Kidney (tissue), 14 donors: ENCODE results near the gene GAL3ST2. TPM values are rescaled to one million over a fixed set of nuclear protein-coding genes. Genes with fewer than 3 reads are reported as not detected.

ENCODE experiments used
- DNase-seq, 5 donors: peaks; one replicate each; pipeline ENCODE4 v3.0.0-alpha.2; 2013 to 2020
- FAIRE-seq: peaks from 2 replicates; lab custom pipeline; 2012; peaks lifted over from hg19 to GRCh38; lab: Jason Lieb, UNC
- H3K27ac ChIP-seq, 2 donors: one replicate each; pipeline ENCODE4 v1.7.0; 2013; ENCODE audit warnings: low read depth in 2 of 2, low read length in 2 of 2, inconsistent platforms in 1 of 2
- H3K27me3 ChIP-seq: one replicate; pipeline ENCODE4 v1.7.1; 2013; ENCODE audit warnings: low read length, inconsistent platforms; ENCODE audit not compliant: control insufficient read depth, insufficient read depth
- H3K36me3 ChIP-seq, 3 donors: one replicate each; pipeline versions ENCODE4 v1.7.0 to v1.7.1; 2013; ENCODE audit warnings: low read length in 3 of 3, control low read depth in 1 of 3, inconsistent platforms in 1 of 3; ENCODE audit not compliant: insufficient read depth in 3 of 3, control insufficient read depth in 2 of 3
- H3K4me1 ChIP-seq, 3 donors: one replicate each; pipeline versions ENCODE4 v1.7.0 to v1.7.1; 2013; ENCODE audit warnings: low read length in 3 of 3, inconsistent platforms in 1 of 3, low read depth in 1 of 3; ENCODE audit not compliant: control insufficient read depth in 2 of 3, insufficient read depth in 2 of 3
- H3K4me3 ChIP-seq, 3 donors: one replicate each; pipeline versions ENCODE4 v1.7.0 to v1.8.1; 2013; ENCODE audit warnings: low read length in 3 of 3, control low read depth in 1 of 3, inconsistent platforms in 1 of 3
- H3K9ac ChIP-seq, 3 donors: one replicate each; pipeline versions ENCODE4 v1.7.0 to v1.7.1; 2013; ENCODE audit warnings: low read length in 3 of 3, control low read depth in 1 of 3, inconsistent platforms in 1 of 3
- H3K9me3 ChIP-seq, 3 donors: one replicate each; pipeline versions ENCODE4 v1.7.0 to v1.7.1; 2013; ENCODE audit warnings: low read length in 3 of 3, control low read depth in 1 of 3, inconsistent platforms in 1 of 3; ENCODE audit not compliant: control insufficient read depth in 2 of 3, insufficient read depth in 1 of 3
- CTCF ChIP-seq: IDR thresholded peaks from 3 replicates; pipeline ENCODE4 v1.5.1; 2012; ENCODE audit warnings: mild to moderate bottlenecking, moderate library complexity, borderline replicate concordance; ENCODE audit not compliant: insufficient read depth; ENCODE audit errors: extremely low read depth
- intact Hi-C: fragments of 100-400 bp; cut with DNase I; formaldehyde crosslinking; loops from one replicate; pipeline ENCODE4 v1.11.1; 2022
- polyA plus RNA-seq: library from polyadenylated mRNA; stranded (reverse); fragments of 350-450 nt; fragmentation: Illumina TruSeq; extraction: RNeasy Lipid Tissue Mini Kit (QIAGEN cat#74804); gene quantifications from one replicate; pipeline ENCODE4 v1.2.3, GENCODE V29; 2014; ENCODE audit warnings: low read depth, low replicate concordance; ENCODE audit not compliant: insufficient read depth
- total RNA-seq: library from RNA; stranded (reverse); fragmentation: NEBNext Ultra II Directional; extraction: Animal tissue kit (Norgen Biotek cat#: 25700); gene quantifications from one replicate; pipeline ENCODE4 v1.2.1, GENCODE V29; 2021
- donor health status: control.
- donor health status: control.
- donor health status: control.
- donor health status: control.
- donor health status: control.
- donor health status: DM: yes; HTN: yes; CAD: no.
- donor health status: Normal renal cell carcinoma (clear cell type).

GAL3ST2 gene
- total and polyA plus RNA-seq, 2 donors from 2014 or later: 0.19 to 0.39 TPM

- Histone ChIP-seq H3K4me1 (peaks cover 0 to 4% (median 0%) of the 10 kb centered on the region in 3 donors), H3K9ac (no peak overlapping the region), H3K27me3 (no peaks in the 10 kb centered on the region), H3K4me3 (no peak overlapping the region), H3K36me3 (no peaks in the 10 kb centered on the region), H3K27ac (no peak overlapping the region), H3K9me3 (no peaks in the 10 kb centered on the region)
- intact Hi-C loops: no loop called here
- FAIRE-seq: no peak
- TF ChIP-seq CTCF: no peak
- peak in 2 of 5 donors; percentile 48 to 77 for DNase-seq
Measured at GRCh38 chr2:241810307-241811200, 33.9 kb downstream of the GAL3ST2 start.

- peaks cover 0 to 4% (median 0%) of the 10 kb centered on the region in 3 donors for H3K4me1 ChIP-seq
- H3K9me3 ChIP-seq: no peaks in the 10 kb centered on the region
- H3K9ac ChIP-seq: no peak overlapping the region
- no peaks in the 10 kb centered on the region for H3K27me3 ChIP-seq
- no peak for FAIRE-seq
- H3K4me3 ChIP-seq: no peak overlapping the region
- no peak overlapping the region for H3K27ac ChIP-seq
- intact Hi-C loops: no loop called here
- peak in 2 of 5 donors; percentile 56 to 75 for DNase-seq
- H3K36me3 ChIP-seq: no peaks in the 10 kb centered on the region
- TF ChIP-seq CTCF: no peak
Measured at GRCh38 chr2:241811201-241811951, 34.8 kb downstream of the GAL3ST2 start.

- Histone ChIP-seq H3K9ac (no peak overlapping the region), H3K9me3 (no peaks in the 10 kb centered on the region), H3K27ac (no peak overlapping the region), H3K4me3 (no peak overlapping the region), H3K4me1 (peaks cover 0 to 4% (median 0%) of the 10 kb centered on the region in 3 donors), H3K27me3 (no peaks in the 10 kb centered on the region), H3K36me3 (no peaks in the 10 kb centered on the region)
- FAIRE-seq (no peak), DNase-seq (peak in 1 of 5 donors; percentile 64)
- TF ChIP-seq CTCF: no peak
- intact Hi-C loops: no loop called here
Measured at GRCh38 chr2:241811952-241812729, 35.5 kb downstream of the GAL3ST2 start.
